ENCODE measurements around the gene NUMB. TPM values are rescaled to one million over a fixed set of nuclear protein-coding genes. Genes with fewer than 3 reads are reported as not detected.
"Not testable (repeated sequence)": the region's sequence is repeated elsewhere in the genome, so short reads cannot be mapped to it uniquely, and the experiment has no call there.

The NUMB gene
- total RNA-seq, 2 experiments from 2014 or later, result 35.7 to 54.9 TPM

GRCh38 chr14:73452341-73453186 is 5.8 kb downstream of the NUMB start:
- H3K4me1 Mint-ChIP-seq, result peaks cover 36% of the 10 kb centered on the region
- ChIA-PET CTCF (interaction anchor here (0.7 to 1.4 kb wide), 3 partner anchors 8 to 45 kb away, joined by 3 read pairs; no protein-coding TSS in a partner anchor), POLR2A (interaction anchor here (1.2 kb wide), 1 partner anchor 38 kb away, joined by 3 read pairs; the partner anchor contains the start of gene RIOX1)
- no peak for ATAC-seq
- no peak overlapping the region for H3K27ac Mint-ChIP-seq
- intact Hi-C loops (cut with DNase I, micrococcal nuclease), result no loop called here
- H3K9me3 Mint-ChIP-seq (ENCODE audit: low read depth), result no peaks in the 10 kb centered on the region
- H3K4me3 Mint-ChIP-seq, result no peak overlapping the region
- no peaks in the 10 kb centered on the region for H3K36me3 Mint-ChIP-seq (ENCODE audit: low read depth)
- no peak for DNase-seq
- H3K27me3 Mint-ChIP-seq, result no peaks in the 10 kb centered on the region

- H3K27ac Mint-ChIP-seq, result no peak overlapping the region
- no peak for ATAC-seq
- ChIA-PET CTCF (interaction anchor here (1.1 kb wide), 1 partner anchor 190 kb away, joined by 3 read pairs; no protein-coding TSS in a partner anchor), POLR2A (no interaction called here)
- no peak for DNase-seq
- H3K27me3 Mint-ChIP-seq, result no peaks in the 10 kb centered on the region
- H3K9me3 Mint-ChIP-seq (ENCODE audit: low read depth), result no peaks in the 10 kb centered on the region
- H3K4me1 Mint-ChIP-seq, result peaks cover 5% of the 10 kb centered on the region
- intact Hi-C loops (cut with DNase I, micrococcal nuclease), result no loop called here
- no peak overlapping the region for H3K4me3 Mint-ChIP-seq
- H3K36me3 Mint-ChIP-seq (ENCODE audit: low read depth), result no peaks in the 10 kb centered on the region
These were observed 14.6 kb downstream of the NUMB start for GRCh38 chr14:73443758-73444157.

DNA sequence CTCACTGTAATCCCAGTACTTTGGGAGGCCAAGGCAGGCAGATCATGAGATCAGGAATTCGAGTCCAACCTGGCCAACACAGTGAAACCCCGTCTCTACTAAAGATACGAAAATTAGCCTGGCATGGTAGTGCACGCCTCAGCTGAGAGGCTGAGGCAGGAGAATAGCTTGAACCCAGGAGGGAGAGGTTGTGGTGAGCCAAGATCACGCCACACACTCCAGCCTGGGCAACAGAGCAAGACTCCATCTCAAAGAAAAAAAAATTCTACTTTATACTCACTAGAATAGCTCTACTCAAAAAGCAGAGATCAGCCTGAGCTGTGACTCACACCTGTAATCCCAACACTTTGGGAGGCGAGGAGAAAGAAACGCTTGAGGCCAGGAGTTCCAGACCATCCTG is 17.1 kb downstream of the NUMB start:
- DNase-seq, result no peak
- no peaks in the 10 kb centered on the region for H3K9me3 Mint-ChIP-seq (ENCODE audit: low read depth)
- no peak overlapping the region for H3K4me3 Mint-ChIP-seq
- POLR2A ChIA-PET, result no interaction called here
- ATAC-seq, result no peak
- H3K27ac Mint-ChIP-seq, result no peak overlapping the region
- H3K27me3 Mint-ChIP-seq, result no peaks in the 10 kb centered on the region
- CTCF ChIA-PET, result interaction anchor here (0.7 to 1.8 kb wide), 4 partner anchors 31 to 146 kb away, joined by 3 to 5 read pairs (median 4); no protein-coding TSS in a partner anchor
- H3K36me3 Mint-ChIP-seq (ENCODE audit: low read depth), result no peaks in the 10 kb centered on the region
- peaks cover 12% of the 10 kb centered on the region for H3K4me1 Mint-ChIP-seq
- intact Hi-C loops (cut with DNase I, micrococcal nuclease), result no loop called here

- POLR2A ChIA-PET, result no interaction called here
- Mint-ChIP-seq H3K4me3 (no peak overlapping the region), H3K36me3 (ENCODE audit: low read depth) (no peaks in the 10 kb centered on the region), H3K27me3 (no peaks in the 10 kb centered on the region), H3K9me3 (ENCODE audit: low read depth) (no peaks in the 10 kb centered on the region), H3K27ac (no peak overlapping the region), H3K4me1 (peaks cover 12% of the 10 kb centered on the region)
- no peak for ATAC-seq
- intact Hi-C loops (cut with DNase I, micrococcal nuclease), result no loop called here
- CTCF ChIA-PET, result no interaction called here
- DNase-seq, result no peak
These were observed 19.4 kb downstream of the NUMB start for GRCh38 chr14:73438993-73439392.

DNA sequence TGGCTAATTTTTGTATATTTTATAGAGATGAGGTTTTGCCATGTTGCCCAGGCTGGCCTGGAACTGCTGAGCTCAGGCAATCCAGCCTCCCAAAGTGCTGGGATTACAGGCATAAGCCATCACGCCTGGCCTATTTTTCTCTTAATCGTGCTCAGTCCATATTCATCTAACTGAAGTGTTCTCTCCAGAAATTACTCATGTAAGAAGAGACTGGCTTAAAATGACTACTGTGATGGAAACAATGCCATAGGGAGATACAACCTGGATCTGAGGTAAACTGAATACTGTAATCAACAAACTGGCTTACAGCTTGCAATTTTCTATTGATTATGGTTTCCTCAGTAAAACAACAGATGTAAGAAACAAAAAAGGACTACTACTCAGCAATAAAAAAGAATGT is 21.1 kb downstream of the NUMB start:
- no peak overlapping the region for H3K4me3 Mint-ChIP-seq
- POLR2A ChIA-PET, result no interaction called here
- ATAC-seq (no peak), DNase-seq (no peak)
- peaks cover 12% of the 10 kb centered on the region for H3K4me1 Mint-ChIP-seq
- H3K9me3 Mint-ChIP-seq (ENCODE audit: low read depth), result no peaks in the 10 kb centered on the region
- no peak overlapping the region for H3K27ac Mint-ChIP-seq
- no peaks in the 10 kb centered on the region for H3K27me3 Mint-ChIP-seq
- CTCF ChIA-PET, result no interaction called here
- no peaks in the 10 kb centered on the region for H3K36me3 Mint-ChIP-seq (ENCODE audit: low read depth)
- intact Hi-C loops (cut with DNase I, micrococcal nuclease), result no loop called here

- no peak overlapping the region for H3K27ac Mint-ChIP-seq
- ChIA-PET CTCF (no interaction called here), POLR2A (no interaction called here)
- H3K9me3 Mint-ChIP-seq (ENCODE audit: low read depth), result no peaks in the 10 kb centered on the region
- no peaks in the 10 kb centered on the region for H3K36me3 Mint-ChIP-seq (ENCODE audit: low read depth)
- H3K27me3 Mint-ChIP-seq, result no peaks in the 10 kb centered on the region
- peaks cover under 1% of the 10 kb centered on the region for H3K4me1 Mint-ChIP-seq
- ATAC-seq (no peak), DNase-seq (no peak)
- no peak overlapping the region for H3K4me3 Mint-ChIP-seq
- intact Hi-C loops (cut with DNase I, micrococcal nuclease), result no loop called here
These were observed 26.2 kb downstream of the NUMB start for GRCh38 chr14:73432124-73432523.

- Mint-ChIP-seq H3K27ac (no peak overlapping the region), H3K4me1 (peaks cover 7% of the 10 kb centered on the region), H3K9me3 (ENCODE audit: low read depth) (no peaks in the 10 kb centered on the region), H3K4me3 (no peak overlapping the region), H3K27me3 (no peaks in the 10 kb centered on the region), H3K36me3 (ENCODE audit: low read depth) (no peaks in the 10 kb centered on the region)
- intact Hi-C loops (cut with DNase I, micrococcal nuclease), result no loop called here
- DNase-seq (no peak), ATAC-seq (no peak)
- POLR2A ChIA-PET, result no interaction called here
- CTCF ChIA-PET, result interaction anchor here (0.6 kb wide), 1 partner anchor 13 kb away, joined by 3 read pairs; no protein-coding TSS in a partner anchor
These were observed 30.0 kb downstream of the NUMB start for GRCh38 chr14:73428353-73428824.

DNA sequence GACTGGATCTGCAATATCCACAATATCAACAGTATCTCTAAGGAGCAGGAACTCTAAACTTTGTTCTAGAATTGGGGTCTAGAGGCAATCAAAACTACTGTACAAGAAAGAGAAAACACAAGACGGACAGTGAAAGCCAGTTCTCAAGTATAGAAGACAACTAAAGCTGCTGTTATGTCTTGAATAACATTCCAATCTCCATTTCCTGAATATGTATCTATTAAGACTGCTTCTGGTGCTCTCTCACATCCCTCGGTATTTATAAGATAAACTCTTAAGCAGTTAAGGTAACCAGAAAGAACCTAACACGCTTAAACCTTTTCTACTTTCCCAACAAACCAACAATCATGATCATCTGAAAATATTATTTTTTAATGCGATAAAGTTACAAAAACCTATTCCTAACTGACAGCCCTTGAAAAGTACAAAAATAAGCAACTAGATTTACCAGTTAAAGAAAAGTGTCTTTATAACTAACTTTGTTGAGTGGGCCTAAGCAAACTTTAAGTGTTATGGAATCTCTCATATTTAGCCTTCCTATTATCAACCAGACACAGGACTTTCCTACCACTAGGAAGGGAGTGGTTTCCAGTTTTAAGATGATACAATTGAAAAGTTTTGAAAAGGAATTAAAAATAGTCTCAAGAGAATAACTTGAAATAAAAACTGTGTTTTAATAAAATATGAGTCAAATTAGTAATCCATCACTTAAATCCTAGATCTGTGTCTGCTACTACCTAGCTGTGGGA is 30.7 kb downstream of the NUMB start:
- ChIA-PET CTCF (no interaction called here), POLR2A (no interaction called here)
- Mint-ChIP-seq H3K4me3 (no peak overlapping the region), H3K27me3 (no peaks in the 10 kb centered on the region), H3K36me3 (ENCODE audit: low read depth) (no peaks in the 10 kb centered on the region), H3K27ac (no peak overlapping the region), H3K4me1 (peaks cover 7% of the 10 kb centered on the region), H3K9me3 (ENCODE audit: low read depth) (no peaks in the 10 kb centered on the region)
- intact Hi-C loops (cut with DNase I, micrococcal nuclease), result no loop called here
- no peak for DNase-seq
- ATAC-seq, result no peak

DNA sequence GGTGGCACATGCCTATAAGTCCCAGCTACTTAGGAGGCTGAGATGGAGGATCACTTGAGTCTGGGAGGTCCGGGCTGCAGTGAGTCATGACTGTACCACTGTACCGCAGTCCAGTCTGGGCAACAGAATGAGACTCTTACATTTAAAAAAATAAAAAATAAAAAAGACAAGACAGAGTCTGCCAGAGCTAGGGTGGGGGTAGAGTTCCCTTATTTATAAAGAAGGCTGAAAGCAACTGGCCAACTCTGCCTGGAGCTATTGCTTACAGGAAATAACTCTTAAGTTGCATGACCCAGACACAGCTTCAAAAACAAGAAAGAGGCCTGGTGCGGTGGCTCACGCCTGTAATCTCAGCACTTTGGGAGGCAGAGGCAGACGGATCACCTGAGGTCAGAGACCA is 31.5 kb downstream of the NUMB start:
- intact Hi-C loops (cut with DNase I, micrococcal nuclease), result no loop called here
- ChIA-PET POLR2A (no interaction called here), CTCF (no interaction called here)

DNA sequence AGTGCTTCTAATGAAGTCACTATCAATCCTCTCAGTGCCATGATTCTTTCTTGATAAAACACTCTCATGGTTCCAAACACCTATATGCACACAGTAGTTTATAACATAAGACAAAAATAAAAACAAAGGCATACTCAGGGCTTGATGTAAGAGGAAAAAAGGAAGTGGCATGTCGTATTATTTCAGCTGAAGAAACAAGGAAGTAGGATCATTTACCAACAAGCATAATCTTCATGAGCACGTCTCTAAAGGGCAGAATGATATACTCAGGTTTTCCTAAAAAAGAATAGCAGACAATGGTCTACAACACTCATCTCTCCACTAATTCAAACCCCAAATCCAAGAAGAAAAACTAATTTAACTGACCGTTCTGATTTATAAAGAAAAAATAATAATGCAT is 33.9 kb downstream of the NUMB start:
- intact Hi-C loops (cut with DNase I, micrococcal nuclease), result no loop called here
- Mint-ChIP-seq H3K27ac (no peak overlapping the region), H3K36me3 (ENCODE audit: low read depth) (peaks cover 14% of the 10 kb centered on the region), H3K9me3 (ENCODE audit: low read depth) (no peaks in the 10 kb centered on the region), H3K27me3 (no peaks in the 10 kb centered on the region), H3K4me3 (no peak overlapping the region), H3K4me1 (peaks cover 10% of the 10 kb centered on the region)
- ChIA-PET CTCF (no interaction called here), POLR2A (interaction anchor here (0.6 kb wide), 1 partner anchor 59 kb away, joined by 4 read pairs; no protein-coding TSS in a partner anchor)
- no peak for ATAC-seq
- DNase-seq, result no peak

More for the DNA sequence above, 31.5 kb downstream of the NUMB start:
- Mint-ChIP-seq H3K36me3 (ENCODE audit: low read depth) (peaks cover 4% of the 10 kb centered on the region), H3K9me3 (ENCODE audit: low read depth) (no peaks in the 10 kb centered on the region), H3K27me3 (no peaks in the 10 kb centered on the region), H3K4me1 (peaks cover 10% of the 10 kb centered on the region), H3K4me3 (no peak overlapping the region), H3K27ac (no peak overlapping the region)
- no peak for DNase-seq
- ATAC-seq, result no peak

GRCh38 chr14:73423092-73423491 is 35.3 kb downstream of the NUMB start:
- peaks cover 14% of the 10 kb centered on the region for H3K36me3 Mint-ChIP-seq (ENCODE audit: low read depth)
- CTCF ChIA-PET; H3K9me3 Mint-ChIP-seq (ENCODE audit: low read depth); DNase-seq; H3K27me3 Mint-ChIP-seq; H3K4me3 Mint-ChIP-seq; intact Hi-C loops (cut with DNase I, micrococcal nuclease); H3K4me1 Mint-ChIP-seq; H3K27ac Mint-ChIP-seq; ATAC-seq: not testable (repeated sequence)
- POLR2A ChIA-PET, result interaction anchor here (0.6 kb wide), 1 partner anchor 893 kb away, joined by 3 read pairs; no protein-coding TSS in a partner anchor

GRCh38 chr14:73422515-73422914 is 35.8 kb downstream of the NUMB start:
- Mint-ChIP-seq H3K9me3 (ENCODE audit: low read depth) (no peaks in the 10 kb centered on the region), H3K27ac (no peak overlapping the region), H3K27me3 (no peaks in the 10 kb centered on the region), H3K4me3 (no peak overlapping the region), H3K4me1 (peaks cover 10% of the 10 kb centered on the region), H3K36me3 (ENCODE audit: low read depth) (peaks cover 14% of the 10 kb centered on the region)
- CTCF ChIA-PET, result no interaction called here
- intact Hi-C loops (cut with DNase I, micrococcal nuclease), result no loop called here
- ATAC-seq, result no peak
- no peak for DNase-seq
- POLR2A ChIA-PET, result no interaction called here
